ENCODE measurements around the gene MPPED2.

The MPPED2 gene

DNA sequence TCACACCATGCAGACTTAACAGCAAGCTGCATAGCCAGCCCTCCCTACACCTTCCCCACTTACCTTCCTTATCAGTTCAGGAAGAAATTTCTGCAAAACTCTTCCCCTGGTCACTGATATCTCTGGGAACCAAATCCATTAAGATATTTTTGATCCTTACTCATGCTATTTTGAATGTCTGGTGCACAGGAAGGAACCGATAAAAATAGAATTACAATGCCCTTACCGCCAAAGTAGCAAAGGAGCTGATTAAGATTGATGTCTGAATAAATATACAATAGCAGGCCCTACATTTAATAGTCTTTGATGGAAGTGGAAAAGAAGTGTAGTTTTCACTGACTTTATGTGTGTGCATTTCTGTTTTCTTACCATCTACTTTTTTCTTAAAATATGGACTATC lies 117.3 kb downstream of the MPPED2 start:
- TF ChIP-seq, protein P1, sequence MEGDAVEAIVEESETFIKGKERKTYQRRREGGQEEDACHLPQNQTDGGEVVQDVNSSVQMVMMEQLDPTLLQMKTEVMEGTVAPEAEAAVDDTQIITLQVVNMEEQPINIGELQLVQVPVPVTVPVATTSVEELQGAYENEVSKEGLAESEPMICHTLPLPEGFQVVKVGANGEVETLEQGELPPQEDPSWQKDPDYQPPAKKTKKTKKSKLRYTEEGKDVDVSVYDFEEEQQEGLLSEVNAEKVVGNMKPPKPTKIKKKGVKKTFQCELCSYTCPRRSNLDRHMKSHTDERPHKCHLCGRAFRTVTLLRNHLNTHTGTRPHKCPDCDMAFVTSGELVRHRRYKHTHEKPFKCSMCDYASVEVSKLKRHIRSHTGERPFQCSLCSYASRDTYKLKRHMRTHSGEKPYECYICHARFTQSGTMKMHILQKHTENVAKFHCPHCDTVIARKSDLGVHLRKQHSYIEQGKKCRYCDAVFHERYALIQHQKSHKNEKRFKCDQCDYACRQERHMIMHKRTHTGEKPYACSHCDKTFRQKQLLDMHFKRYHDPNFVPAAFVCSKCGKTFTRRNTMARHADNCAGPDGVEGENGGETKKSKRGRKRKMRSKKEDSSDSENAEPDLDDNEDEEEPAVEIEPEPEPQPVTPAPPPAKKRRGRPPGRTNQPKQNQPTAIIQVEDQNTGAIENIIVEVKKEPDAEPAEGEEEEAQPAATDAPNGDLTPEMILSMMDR (IDR thresholded peaks at IDR 0.05; ENCODE audit: extremely low read depth, insufficient read depth, missing control alignments) = no peak
- DNase-seq (ENCODE audit: low spot score) = no peak
- in situ Hi-C loops (cut with MboI; ENCODE audit: low pct_unique_long_range_greater_than_20kb, low sequenced_read_pairs, unreplicated experiment) = no loop called here

DNA sequence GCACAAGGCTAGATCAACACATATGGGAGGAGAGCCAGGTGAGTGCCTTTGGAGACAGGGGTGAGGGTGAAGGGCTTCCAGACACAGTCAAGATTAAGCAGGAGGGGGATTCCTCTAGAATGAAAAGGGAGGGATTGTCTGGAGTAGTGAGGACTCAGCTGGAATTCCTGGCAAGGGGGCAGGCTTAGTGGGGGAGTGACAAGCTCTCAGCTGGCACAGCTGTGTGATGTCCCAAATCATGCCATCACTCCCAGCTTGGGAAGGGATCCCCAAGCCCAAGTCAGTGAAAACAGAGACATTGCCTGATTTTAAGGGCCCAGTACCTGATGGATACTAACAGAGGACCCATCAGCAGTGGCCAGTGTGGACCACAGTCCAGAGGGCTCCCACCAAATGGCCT lies 119.0 kb downstream of the MPPED2 start:
- DNase-seq (ENCODE audit: low spot score) = no peak
- in situ Hi-C loops (cut with MboI; ENCODE audit: low pct_unique_long_range_greater_than_20kb, low sequenced_read_pairs, unreplicated experiment) = no loop called here
- TF ChIP-seq, protein P1 (IDR thresholded peaks at IDR 0.05; ENCODE audit: extremely low read depth, insufficient read depth, missing control alignments) = no peak

DNA sequence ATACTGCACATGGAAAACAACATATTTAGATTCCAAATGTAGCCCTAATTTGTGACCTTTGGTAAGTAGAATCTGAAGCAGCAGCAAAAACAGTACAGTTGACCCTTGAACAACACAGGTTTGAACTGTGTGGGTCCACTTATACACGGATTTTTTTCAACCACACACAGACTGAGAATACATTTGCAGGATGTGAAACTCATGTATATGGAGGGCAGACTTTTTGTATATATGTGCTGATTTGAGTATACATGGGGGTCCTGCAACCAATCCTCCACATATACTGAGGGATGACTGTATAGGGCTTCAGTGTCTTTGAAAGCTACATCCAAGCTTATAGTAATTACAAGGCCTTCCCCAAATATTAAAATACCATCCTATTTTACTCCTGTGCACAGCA lies 120.5 kb downstream of the MPPED2 start:
- DNase-seq (ENCODE audit: low spot score) = no peak
- in situ Hi-C loops (cut with MboI; ENCODE audit: low pct_unique_long_range_greater_than_20kb, low sequenced_read_pairs, unreplicated experiment) = no loop called here
- TF ChIP-seq, protein P1 (IDR thresholded peaks at IDR 0.05; ENCODE audit: extremely low read depth, insufficient read depth, missing control alignments) = no peak

DNA sequence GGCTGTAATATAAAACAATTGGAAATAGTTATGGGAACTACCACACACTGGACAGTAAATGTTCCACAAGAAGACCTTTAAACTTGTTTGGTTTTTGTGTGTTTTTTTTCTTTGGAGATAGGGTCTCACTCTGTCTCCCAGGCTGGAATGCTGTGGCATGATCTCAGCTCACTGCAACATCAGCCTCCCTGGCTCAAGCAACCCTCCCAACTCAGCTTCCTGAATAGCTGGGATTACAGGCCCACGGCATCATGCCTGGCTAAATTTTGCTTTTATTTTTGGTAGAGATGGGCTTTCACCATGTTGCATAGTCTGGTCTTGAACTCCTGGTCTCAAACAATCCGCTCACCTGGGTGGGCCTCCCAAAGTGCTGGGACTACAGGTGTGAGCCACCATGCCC lies 121.0 kb downstream of the MPPED2 start:
- in situ Hi-C loops (cut with MboI; ENCODE audit: low pct_unique_long_range_greater_than_20kb, low sequenced_read_pairs, unreplicated experiment) = no loop called here
- TF ChIP-seq, protein P1 (IDR thresholded peaks at IDR 0.05; ENCODE audit: extremely low read depth, insufficient read depth, missing control alignments) = no peak
- no peak for DNase-seq (ENCODE audit: low spot score)

DNA sequence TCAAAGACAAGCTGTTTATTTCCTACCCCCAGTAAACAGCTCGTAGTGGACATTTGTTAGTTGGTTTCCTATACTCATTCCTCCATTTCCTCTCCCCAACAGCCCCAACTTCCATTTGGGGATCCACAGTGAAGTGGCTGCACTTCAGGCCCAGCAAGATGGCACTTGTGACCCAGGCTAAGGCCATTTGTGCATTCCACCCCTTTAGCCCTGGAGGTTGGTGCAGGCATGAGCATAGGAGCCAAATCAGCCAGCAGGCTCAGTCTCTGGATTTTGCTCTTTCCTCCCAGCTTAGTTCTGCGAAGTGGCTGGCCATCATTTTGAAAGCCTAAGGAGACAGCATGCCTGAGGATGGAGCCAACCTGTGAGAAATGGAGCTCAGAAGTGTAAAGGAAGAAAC lies 122.9 kb downstream of the MPPED2 start:
- TF ChIP-seq, protein P1 (IDR thresholded peaks at IDR 0.05; ENCODE audit: extremely low read depth, insufficient read depth, missing control alignments) = no peak
- DNase-seq (ENCODE audit: low spot score) = no peak
- in situ Hi-C loops (cut with MboI; ENCODE audit: low pct_unique_long_range_greater_than_20kb, low sequenced_read_pairs, unreplicated experiment) = no loop called here

DNA sequence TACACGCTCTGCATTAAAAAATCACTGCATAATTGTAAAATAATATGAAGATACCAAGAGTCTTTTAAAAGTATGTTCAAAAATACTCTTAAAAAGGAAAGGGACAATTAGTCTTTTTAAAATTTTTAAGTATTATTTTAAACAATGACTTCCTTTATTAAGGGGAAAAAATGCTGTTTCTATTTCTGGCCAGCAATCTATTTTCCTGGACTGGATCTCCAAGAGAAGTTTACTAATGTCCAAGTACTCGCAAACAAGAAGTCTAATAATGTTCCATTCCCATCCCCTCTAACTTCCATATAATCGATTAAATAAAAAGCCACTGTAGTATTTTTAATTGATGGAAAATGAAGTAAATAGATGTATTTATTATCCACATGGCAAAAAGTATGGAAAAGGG lies 123.7 kb downstream of the MPPED2 start:
- TF ChIP-seq, protein P1 (IDR thresholded peaks at IDR 0.05; ENCODE audit: extremely low read depth, insufficient read depth, missing control alignments) = no peak
- DNase-seq (ENCODE audit: low spot score) = no peak
- in situ Hi-C loops (cut with MboI; ENCODE audit: low pct_unique_long_range_greater_than_20kb, low sequenced_read_pairs, unreplicated experiment) = no loop called here

DNA sequence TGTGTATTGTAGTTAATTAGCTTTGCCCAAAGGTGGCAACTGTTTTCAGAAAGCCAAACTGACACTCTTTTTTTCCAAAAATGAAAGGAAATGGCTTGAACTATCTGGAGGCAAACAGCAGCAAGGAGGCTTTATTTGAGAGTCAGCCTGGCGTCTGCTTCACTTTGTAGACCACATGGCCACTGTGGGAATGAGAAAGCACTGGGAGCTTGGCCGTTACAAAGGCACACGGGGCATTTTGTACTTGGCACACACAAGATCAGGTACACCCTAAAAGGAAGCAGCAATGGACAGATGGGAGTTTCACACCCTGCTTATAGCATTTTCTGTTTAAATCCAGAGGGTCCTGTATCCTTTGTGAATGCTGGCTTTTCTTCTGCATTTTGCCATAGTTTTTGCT lies 126.3 kb downstream of the MPPED2 start:
- no peak for DNase-seq (ENCODE audit: low spot score)
- TF ChIP-seq, protein P1 (IDR thresholded peaks at IDR 0.05; ENCODE audit: extremely low read depth, insufficient read depth, missing control alignments) = no peak
- in situ Hi-C loops (cut with MboI; ENCODE audit: low pct_unique_long_range_greater_than_20kb, low sequenced_read_pairs, unreplicated experiment) = no loop called here

Measured in GM13977 (cell line).